Right lobe of liver (tissue), 4 donors: ENCODE results near the gene TRIM66.

Source experiments
- POLR2A ChIP-seq: fragments of 450-650 bp; IDR thresholded peaks from one replicate; pipeline ENCODE4 v1.6.1; 2017; ENCODE audit warnings: antibody characterized with exemption, mild to moderate bottlenecking
- TF ChIP-seq, protein P1 (sequence below), 4 donors: fragments of 200-600 bp in 3 of 4; fragments of 450-650 bp in 1 of 4; IDR thresholded peaks; one replicate each; pipeline versions ENCODE4 v1.5.1 to v1.8.0; 2016 to 2022; ENCODE audit warnings: antibody characterized with exemption in 4 of 4, mild to moderate bottlenecking in 2 of 4
- donor health status: DM: no; HTN: no; CAD: no.
- donor health status: DM: no; HTN: no; CAD: no.
- donor health status: DM: no; HTN: yes; CAD: no.

DNA sequence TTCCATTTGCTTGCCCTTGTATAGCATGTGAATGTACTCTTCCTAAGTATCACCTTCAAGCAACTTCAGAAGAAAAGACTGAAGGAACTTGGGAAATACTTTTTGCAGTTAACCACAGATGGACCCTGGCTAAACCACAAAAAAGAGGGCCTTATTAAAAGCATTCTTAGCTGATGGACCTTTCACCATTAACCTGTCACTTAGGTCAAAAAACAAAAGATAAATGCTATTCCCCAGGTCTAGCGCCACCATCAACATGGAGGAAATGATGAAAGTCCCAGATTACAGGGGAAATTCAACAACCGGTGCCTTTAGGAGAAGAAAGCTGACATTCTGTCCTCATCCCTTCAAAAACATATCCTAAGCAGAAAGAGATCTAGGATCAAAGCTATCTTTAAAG is 117.9 kb downstream of the TRIM66 start:
- TF ChIP-seq, protein P1, sequence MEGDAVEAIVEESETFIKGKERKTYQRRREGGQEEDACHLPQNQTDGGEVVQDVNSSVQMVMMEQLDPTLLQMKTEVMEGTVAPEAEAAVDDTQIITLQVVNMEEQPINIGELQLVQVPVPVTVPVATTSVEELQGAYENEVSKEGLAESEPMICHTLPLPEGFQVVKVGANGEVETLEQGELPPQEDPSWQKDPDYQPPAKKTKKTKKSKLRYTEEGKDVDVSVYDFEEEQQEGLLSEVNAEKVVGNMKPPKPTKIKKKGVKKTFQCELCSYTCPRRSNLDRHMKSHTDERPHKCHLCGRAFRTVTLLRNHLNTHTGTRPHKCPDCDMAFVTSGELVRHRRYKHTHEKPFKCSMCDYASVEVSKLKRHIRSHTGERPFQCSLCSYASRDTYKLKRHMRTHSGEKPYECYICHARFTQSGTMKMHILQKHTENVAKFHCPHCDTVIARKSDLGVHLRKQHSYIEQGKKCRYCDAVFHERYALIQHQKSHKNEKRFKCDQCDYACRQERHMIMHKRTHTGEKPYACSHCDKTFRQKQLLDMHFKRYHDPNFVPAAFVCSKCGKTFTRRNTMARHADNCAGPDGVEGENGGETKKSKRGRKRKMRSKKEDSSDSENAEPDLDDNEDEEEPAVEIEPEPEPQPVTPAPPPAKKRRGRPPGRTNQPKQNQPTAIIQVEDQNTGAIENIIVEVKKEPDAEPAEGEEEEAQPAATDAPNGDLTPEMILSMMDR (IDR thresholded peaks at IDR 0.05) = no peak
- no peak for TF ChIP-seq POLR2A
